ENCODE data around the gene ARHGEF40.

ARHGEF40 gene

DNA sequence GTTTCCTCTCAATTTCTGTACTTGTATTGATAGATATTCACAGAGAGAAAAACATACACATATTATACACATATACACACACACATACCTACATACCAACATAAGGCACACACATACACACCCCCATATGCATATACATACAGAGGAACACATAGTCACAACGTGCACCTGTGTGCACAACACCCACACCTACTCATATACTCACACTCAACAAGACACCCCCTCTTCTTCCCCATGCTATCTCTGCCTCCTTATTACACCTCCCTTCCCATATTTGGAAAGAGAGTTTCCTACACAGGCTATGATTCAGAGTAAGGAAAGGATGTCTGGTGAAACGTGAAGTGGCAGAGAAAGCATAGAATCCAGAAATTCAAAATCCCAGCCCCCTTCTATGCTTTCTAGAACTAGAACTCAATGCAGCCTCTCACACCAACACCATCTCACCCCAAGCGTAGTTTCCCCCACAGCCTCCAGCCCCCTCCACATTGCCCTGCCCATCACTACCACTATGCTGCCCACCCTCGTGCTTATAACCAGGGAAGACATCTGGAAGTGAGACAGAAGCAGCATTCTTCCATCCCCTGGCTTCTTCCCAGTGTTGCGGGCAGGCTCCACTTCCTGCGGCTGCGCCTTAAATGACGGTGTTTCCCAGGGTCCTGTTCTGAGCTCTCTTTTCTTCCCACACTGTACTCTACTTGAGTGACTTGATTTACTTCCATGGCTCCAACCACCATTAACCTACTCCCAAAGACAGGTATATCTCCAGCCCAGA lies 10.1 kb upstream of the ARHGEF40 start:
- no peak for DNase-seq (ENCODE audit: low spot score)

DNA sequence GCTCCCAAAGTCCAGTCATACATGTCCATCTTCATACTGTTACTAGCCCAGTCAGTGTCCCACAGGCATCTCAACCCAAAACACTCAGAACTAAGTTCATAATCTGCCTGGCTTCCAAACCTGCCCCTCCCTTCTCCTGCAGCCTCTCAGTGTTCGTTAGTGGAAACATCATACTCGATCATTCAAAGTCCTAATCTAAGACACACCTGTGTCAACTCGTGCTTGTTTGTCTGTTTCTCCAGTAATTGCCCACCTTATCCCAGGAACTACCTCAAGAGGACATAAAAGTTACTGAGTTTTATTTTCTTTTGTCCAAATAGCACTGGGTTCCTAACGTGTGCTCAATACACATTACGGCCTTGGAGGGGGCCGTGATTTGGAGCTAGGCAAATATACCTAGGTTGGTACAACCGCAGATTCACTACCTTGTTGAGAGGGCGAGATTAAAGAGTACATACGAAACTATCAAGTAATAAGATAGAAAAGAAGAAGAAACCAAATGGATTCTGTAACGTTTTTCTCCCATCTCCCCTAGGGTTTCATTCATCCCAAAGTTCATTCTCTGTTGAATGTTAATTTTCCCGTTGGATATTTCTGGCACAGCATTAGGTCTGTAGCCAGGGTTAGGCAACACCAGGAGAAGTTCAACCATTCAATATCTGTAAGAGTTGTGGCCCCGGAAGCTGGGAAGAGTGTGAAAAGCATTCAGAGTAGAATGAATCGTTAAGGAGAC lies 9.3 kb upstream of the ARHGEF40 start:
- no peak for DNase-seq (ENCODE audit: low spot score)

DNA sequence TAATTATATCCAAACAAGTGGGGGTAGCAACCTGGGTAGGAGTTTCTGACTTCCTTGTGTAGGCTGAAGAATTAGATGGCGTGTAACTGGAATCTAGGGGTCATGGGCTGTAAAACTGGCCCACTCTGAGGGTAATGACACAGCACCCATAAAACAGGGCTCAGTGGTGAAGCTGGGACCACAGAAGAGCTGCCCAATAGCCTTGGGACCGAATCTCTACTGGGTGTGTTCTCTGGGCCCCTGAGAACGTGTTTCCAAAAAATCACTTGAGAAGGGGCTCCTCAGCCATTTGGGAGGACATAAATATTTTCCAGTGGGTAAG lies 8.8 kb upstream of the ARHGEF40 start:
- DNase-seq (ENCODE audit: low spot score): no peak

DNA sequence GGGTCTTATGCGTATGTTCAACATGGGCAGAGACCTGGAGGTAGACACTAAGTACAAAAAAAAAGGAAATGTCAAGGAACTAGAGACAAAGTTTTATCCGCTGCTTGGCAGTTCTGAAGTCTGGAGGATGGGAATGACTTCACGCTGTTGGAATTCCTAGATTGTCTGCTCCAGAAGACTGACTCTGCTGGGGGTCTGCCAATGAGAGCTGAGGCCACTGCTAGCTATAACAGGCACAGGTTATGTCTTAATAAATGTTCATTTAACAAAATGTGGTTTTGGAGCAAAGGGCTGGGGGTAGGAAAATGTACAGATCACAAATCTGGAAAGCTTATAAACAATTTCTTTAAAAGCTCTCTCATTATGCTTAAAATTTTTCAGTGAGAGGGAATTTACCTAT lies 6.6 kb upstream of the ARHGEF40 start:
- DNase-seq (ENCODE audit: low spot score): no peak

DNA sequence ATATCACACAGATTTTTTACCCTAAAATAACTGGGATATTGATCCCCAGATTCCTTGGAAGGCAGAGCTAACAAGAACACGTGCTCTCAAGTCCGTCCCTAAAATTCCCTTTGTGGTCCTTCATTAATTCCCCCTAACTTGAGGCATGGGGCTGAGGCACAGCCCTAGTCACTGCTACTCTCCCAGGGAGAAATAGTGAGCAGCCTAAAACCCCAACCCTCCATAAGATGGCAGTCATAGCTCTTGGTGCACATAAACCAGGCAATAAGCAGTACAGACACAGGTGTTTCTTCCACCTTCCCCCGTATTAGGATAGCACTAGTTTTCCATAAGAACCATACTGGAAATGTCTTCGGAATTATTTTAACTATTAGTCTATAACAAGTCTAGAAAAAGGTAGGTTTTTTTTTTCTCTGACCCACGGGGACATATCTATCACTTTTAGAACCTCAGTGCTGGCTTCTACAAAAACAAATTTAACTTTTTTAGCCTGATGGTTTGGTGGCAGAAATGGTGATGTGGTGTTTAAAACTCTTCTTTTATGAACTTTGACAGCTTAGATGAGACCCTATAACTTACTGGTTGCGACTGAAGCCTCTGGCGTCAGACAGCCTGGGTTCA lies 3.1 kb upstream of the ARHGEF40 start:
- peak; percentile 57 for DNase-seq (ENCODE audit: low spot score)

DNA sequence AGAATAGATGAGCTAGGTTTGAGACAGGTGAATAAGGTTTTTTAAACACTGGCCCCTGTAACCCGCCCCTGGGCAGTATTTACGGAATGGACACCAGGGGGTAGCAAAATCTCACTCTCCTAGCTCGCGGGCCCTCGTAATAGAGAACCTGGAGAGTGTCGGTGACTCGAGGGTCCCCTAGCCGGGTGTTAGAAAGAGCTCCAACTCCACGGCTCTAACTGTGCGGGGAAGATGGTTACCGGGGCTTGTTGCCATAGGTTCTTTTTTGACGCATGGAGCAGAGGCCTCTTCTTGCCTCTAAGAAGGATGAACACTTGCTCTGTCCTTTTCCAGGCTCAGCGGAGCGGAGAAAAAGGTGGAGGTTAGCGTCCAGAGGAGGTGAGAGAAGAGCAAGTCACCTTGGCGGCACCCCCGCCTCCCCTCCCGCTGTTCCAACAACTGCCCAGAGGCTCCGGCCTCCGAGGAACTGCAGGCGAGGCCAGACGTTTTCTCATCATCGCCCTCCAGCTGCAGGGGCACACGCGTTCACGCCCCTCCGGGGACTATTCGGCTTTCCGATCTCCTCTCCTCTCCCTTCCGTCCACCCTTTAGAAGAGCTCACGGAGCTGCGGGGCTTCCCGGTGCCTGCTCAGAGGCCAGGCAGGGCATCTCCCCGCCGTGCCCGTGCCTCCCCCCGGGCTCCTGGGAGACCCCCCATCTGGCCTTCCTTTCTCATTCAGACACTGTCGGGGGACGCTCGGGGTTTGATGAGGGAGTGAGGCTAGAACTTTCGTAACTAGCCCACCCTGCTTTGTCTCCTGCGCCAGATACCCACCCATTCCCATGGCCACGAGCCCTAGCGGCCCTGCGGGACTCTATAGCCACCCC lies 1.4 kb upstream of the ARHGEF40 start:
- peak; percentile 78 for DNase-seq (ENCODE audit: low spot score)

DNA sequence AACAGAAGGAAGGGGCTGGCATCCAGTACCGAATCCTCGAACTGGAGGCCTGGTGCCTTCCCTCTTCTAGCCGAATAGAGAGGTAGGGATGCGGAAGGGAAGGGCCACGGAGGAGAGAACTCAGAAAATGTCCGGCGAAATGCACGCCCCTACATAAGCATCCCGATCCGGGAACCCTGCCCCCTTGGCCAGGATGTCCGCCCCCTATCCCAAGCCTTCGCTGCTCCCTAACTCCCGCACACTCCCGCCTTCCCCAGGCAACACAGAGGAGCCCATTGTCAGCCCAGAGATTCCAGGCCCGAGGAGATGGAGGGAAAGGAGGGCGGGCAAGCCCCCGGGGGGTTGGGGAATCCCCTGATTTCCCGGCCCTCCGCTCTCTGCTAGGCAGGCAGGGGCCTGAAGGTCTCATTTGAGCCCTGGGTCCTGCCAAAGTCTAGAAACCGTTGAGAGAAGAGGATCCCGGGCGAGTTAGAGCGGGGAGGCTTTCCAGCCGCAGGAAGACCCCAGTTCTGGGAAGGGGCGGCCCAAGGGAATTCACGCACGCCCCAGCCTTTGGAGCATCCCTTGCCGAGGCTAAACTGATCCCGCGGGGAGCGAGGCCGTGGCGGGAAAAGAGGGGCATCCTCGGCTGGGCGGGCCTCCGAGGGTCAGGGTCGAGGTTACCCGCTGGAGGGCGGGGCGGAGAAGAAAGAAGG lies 569 bp upstream of the ARHGEF40 start:
- peak; percentile 56 for DNase-seq (ENCODE audit: low spot score)

DNA sequence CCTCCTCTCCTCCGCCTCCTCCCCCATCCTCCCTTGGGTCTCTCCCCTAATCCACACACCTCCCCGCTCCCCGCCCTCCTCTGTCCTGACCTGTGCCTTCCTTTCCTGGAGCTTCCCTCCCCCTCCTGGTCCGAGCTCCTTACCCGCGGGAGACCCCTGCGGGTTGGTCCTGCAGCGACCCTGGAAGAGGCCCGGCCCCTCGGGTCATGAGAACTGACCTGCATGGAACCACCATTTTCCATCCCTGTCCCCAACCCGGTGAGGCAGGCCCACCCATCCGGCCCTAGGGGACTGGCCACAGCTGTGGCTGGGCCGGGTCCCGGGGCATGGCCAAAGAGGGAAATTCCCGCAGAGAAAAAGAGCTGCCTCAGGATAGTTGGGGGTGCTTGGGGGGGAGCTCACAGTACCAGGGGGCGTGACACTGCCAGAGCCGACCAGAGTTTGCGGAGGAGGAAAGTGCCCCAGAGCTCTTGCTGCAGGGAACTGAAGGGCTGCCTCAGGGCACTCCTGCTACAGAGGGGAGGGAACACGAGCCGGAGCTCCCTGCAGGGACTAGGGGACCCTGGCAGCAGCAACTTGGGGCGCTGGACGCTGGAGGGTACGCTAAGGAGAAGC lies 613 bp downstream of the ARHGEF40 start:
- peak; percentile 66 for DNase-seq (ENCODE audit: low spot score)

DNA sequence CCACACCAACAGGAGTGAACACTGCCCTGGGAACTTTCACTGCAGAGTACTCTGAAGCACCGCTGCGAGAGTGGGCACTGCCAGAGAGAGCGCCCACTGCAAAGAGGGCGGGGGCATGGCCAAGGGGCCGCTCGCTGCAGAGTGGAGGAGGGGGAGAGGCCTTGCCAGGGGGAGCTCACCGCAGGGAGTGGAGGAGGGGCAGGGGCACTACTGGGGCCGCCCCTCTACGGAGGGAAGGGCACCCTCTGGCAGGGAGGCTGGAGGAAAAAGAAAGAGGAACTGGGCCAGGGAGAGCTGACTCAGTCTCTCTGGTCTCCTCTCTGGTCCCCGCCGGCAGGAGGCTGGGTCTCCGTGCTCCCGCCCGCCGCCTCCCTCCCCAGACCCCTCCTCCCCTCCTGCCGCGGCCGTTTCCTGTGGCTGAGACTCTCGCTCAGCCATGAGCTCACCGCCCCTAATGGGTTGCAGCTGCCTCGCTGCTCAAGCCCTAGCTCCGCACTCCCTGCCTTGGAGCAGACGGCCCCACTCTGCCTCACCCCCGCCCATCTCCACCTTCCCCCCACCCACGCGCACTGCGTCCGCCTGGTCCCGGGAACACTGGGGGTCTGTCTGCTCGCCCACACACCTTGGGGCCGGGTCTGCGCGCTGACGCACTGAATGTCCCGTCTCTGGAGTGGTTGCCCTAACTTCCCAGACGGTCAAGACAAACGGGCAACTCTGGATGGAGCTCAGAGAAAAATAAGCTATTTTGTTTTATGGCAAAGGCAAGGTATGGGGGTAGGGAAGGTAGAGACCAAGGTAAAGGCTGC lies 1.3 kb downstream of the ARHGEF40 start:
- DNase-seq (ENCODE audit: low spot score): peak; percentile 77

DNA sequence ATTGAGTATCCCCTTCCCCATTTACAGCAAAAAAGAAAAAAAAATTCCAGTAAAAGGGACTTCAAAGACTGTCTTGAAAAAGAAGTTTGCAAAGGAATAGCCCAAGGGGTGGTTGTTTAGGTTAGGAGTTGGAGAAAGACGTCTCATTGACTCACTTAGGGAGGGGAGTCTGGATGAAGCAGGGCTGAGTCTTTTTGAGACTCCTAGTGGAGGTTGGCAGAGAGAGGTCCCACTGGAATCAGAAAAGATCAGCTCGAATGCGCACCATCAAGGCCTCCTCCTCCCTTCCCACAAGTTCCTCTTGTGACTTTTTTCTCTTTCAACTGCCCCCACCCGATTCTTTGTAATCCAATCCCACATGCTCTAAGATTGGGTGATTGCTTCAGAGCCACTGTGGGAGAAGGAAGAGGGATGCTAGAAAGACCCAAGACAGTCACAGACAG lies 1.9 kb downstream of the ARHGEF40 start:
- DNase-seq (ENCODE audit: low spot score): peak; percentile 43

DNA sequence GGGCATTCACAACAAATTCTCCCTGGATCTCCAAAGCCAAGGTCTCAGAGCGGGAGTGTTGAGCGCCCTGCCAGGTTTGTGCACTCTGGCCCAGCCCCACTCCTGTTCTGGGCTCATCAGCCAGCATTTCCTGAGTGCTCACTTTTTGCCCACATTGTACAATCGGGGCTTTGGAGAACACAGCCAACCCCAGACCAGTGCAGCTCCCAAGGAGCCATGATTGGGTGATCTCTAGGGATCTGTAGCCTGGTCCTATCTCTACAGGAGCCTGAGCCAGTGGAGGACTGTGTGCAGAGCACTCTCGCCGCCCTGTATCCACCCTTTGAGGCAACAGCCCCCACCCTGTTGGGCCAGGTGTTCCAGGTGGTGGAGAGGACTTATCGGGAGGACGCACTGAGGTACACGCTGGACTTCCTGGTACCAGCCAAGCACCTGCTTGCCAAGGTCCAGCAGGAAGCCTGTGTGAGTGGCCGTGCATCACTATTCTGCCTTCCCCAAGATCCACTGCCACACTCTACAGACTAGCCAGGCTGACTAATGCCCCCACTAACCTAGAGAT lies 2.8 kb downstream of the ARHGEF40 start:
- DNase-seq (ENCODE audit: low spot score): peak; percentile 2

DNA sequence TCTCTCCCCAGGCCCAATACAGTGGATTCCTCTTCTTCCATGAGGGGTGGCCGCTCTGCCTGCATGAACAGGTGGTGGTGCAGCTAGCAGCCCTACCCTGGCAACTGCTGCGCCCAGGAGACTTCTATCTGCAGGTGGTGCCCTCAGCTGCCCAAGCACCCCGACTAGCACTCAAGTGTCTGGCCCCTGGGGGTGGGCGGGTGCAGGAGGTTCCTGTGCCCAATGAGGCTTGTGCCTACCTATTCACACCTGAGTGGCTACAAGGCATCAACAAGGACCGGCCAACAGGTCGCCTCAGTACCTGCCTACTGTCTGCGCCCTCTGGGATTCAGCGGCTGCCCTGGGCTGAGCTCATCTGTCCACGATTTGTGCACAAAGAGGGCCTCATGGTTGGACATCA lies 3.8 kb downstream of the ARHGEF40 start:
- no peak for DNase-seq (ENCODE audit: low spot score)

DNA sequence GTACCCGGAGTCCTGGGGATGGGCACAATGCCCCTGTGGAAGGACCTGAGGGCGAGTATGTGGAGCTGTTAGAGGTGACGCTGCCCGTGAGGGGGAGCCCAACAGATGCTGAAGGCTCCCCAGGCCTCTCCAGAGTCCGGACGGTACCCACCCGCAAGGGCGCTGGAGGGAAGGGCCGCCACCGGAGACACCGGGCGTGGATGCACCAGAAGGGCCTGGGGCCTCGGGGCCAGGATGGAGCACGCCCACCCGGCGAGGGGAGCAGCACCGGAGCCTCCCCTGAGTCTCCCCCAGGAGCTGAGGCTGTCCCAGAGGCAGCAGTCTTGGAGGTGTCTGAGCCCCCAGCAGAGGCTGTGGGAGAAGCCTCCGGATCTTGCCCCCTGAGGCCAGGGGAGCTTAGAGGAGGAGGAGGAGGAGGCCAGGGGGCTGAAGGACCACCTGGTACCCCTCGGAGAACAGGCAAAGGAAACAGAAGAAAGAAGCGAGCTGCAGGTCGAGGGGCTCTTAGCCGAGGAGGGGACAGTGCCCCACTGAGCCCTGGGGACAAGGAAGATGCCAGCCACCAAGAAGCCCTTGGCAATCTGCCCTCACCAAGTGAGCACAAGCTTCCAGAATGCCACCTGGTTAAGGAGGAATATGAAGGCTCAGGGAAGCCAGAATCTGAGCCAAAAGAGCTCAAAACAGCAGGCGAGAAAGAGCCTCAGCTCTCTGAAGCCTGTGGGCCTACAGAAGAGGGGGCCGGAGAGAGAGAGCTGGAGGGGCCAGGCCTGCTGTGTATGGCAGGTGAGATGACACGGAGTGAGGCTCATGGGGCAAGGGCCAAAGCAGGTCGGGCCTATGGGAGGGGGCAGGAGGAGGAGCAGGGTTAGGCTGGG lies 4.5 kb downstream of the ARHGEF40 start:
- no peak for DNase-seq (ENCODE audit: low spot score)

DNA sequence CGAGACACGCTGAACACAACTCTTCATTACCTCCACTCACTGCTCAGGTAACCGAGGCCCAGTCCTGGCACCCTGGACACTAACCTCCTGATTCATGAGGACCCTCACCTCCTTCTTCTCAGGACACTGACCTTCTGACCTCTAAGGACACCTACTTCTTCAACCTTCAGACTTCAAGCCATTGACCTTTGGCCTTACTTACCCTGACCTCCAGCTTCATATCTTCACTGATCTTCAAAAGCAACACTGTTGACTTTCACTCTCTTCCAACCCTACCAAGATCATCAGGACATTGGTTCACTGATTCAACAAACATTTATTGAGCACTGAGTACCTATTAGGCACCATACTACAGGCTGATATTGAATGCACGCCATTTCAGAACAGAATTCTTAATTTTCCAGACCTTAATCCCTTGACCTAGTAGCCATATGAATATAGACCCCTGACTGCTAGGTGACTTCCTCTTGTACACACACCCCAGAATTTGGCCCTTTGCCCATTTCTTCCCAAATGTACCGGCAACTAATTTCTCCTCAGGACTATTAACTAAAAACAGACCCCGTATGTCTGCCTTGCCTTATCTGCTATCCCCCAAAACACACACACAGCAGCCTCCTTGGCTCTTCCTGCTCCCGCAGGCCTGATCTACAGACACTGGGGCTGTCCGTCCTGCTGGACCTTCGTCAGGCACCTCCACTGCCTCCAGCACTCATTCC lies 5.8 kb downstream of the ARHGEF40 start:
- DNase-seq (ENCODE audit: low spot score): no peak

DNA sequence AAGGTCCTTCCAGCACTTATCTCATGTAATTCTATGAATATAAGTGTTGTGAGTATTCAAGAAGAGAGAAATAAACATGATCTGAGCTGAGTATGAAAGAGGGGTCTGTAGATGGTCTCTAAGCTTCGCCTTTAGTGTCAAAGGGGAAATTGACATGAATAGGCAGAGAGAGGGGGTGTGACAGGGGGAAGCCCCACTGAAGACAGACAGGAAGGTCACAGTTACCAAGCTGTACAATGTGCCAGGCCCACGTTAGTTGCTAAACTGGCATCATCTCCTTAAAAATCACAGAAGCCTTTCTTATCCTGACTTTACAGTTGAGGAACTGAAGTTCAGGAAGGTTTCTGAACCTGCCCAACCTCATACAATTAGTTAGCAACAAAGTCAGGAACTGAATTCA lies 7.6 kb downstream of the ARHGEF40 start:
- DNase-seq (ENCODE audit: low spot score): no peak

DNA sequence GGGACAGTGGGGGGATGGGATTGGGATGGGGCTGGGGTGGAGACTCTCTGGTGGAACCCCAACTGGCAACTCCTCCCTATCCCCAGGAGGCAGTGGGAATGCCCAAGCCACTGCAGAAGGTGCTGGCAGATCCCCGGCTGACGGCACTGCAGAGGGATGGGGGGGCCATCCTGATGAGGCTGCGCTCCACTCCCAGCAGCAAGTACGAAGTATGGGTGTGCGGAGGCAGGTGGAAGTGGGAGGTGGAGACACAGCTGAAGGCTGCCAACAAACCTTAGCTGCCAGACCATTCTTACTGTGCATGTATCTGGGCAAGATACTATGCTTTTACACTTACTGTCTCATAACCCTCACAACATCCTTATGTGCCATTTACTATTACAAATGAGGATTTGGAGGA lies 8.2 kb downstream of the ARHGEF40 start:
- DNase-seq (ENCODE audit: low spot score): no peak

DNA sequence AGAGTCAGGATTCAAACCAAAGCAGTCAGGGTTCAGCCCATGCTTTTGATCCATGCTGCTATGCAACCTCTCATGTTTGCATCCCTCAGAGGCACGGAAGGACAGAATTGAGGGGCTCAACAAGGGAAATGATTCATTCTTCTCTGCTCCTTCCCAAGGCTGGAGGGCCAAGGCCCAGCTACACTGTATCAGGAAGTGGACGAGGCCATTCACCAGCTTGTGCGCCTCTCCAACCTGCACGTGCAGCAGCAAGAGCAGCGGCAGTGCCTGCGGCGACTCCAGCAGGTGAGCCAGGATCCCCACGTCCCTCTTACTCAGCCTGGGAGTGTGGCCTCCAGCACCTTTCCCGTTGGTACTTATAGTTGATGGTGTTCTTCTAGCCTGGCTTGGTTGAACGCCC lies 8.6 kb downstream of the ARHGEF40 start:
- no peak for DNase-seq (ENCODE audit: low spot score)

DNA sequence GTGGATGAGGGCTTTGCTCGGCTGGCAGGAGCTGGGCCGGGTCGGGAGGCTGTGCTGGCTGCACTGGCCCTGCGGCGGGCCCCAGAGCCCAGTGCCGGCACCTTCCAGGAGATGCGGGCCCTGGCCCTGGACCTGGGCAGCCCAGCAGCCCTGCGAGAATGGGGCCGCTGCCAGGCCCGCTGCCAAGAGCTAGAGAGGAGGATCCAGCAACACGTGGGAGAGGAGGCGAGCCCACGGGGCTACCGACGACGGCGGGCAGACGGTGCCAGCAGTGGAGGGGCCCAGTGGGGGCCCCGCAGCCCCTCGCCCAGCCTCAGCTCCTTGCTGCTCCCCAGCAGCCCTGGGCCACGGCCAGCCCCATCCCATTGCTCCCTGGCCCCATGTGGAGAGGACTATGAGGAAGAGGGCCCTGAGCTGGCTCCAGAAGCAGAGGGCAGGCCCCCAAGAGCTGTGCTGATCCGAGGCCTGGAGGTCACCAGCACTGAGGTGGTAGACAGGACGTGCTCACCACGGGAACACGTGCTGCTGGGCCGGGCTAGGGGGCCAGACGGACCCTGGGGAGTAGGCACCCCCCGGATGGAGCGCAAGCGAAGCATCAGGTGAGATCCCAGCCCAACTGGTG lies 11.5 kb downstream of the ARHGEF40 start:
- no peak for DNase-seq (ENCODE audit: low spot score)
